CD4-positive, alpha-beta T cell (primary cell): Measurements from ENCODE around the gene SDK2. TPM values are rescaled to one million over a fixed set of nuclear protein-coding genes. Genes with fewer than 3 reads are reported as not detected.

Experiments
- ATAC-seq: fragments of 200-7000 bp; cut with Tn5 transposase; one replicate; pipeline ENCODE4 v1.10.0; 2022; ENCODE audit warnings: mild to moderate bottlenecking; ENCODE audit not compliant: poor library complexity
- CTCF ChIA-PET: fragments of 350-600 bp; sonication (Branson Sonifier 250); formaldehyde crosslinking; loops from one replicate; lab custom pipeline; 2021; ENCODE audit warnings: antibody characterized with exemption, inconsistent platforms; lab: Charles Lee
- POLR2A ChIA-PET: fragments of 350-600 bp; sonication (Branson Sonifier 250); formaldehyde crosslinking; loops from one replicate; lab custom pipeline; 2021; ENCODE audit warnings: antibody characterized with exemption, inconsistent platforms; lab: Charles Lee
- DNase-seq, 14 experiments: peaks; one replicate each; pipeline ENCODE4 v3.0.0-alpha.2; 2013 to 2020; ENCODE audit warnings: mixed read lengths in 2 of 14
- H3K27ac ChIP-seq, 2 donors: one replicate each; pipeline versions ENCODE4 v1.5.1 to v1.7.0; 2013; ENCODE audit warnings: low read length in 2 of 2, low read depth in 1 of 2, mild to moderate bottlenecking in 1 of 2
- H3K27me3 ChIP-seq, 2 experiments: 1 replicate in 1 of 2; 2 replicates in 1 of 2; pipeline versions ENCODE4 v1.6.1 to v1.7.0; 2013; ENCODE audit warnings: low read length in 2 of 2, control low read depth in 1 of 2, mild to moderate bottlenecking in 1 of 2, moderate library complexity in 1 of 2; ENCODE audit not compliant: insufficient read depth in 2 of 2, control insufficient read depth in 1 of 2
- H3K36me3 ChIP-seq: one replicate; pipeline ENCODE4 v1.6.1; 2013; ENCODE audit warnings: low read length, control low read depth; ENCODE audit not compliant: insufficient read depth
- H3K4me1 ChIP-seq: one replicate; pipeline ENCODE4 v1.6.1; 2013; ENCODE audit warnings: low read length, control low read depth; ENCODE audit not compliant: insufficient read depth
- H3K4me3 ChIP-seq: one replicate; pipeline ENCODE4 v1.5.1; 2013; ENCODE audit warnings: mild to moderate bottlenecking, low read length, moderate library complexity
- H3K9me3 ChIP-seq, 2 experiments: 1 replicate in 1 of 2; 2 replicates in 1 of 2; pipeline versions ENCODE4 v1.6.1 to v1.7.0; 2013; ENCODE audit warnings: low read length in 2 of 2, mild to moderate bottlenecking in 2 of 2, control low read depth in 1 of 2, moderate library complexity in 1 of 2; ENCODE audit not compliant: control insufficient read depth in 1 of 2, insufficient read depth in 1 of 2
- H3K27ac Mint-ChIP-seq: one replicate; pipeline ENCODE4 v1.8.0; 2020; ENCODE audit warnings: mixed read lengths
- H3K27me3 Mint-ChIP-seq: one replicate; pipeline ENCODE4 v1.8.0; 2021; ENCODE audit warnings: mixed read lengths
- H3K36me3 Mint-ChIP-seq: one replicate; pipeline ENCODE4 v1.8.0; 2021; ENCODE audit warnings: low read depth, mixed read lengths
- H3K4me1 Mint-ChIP-seq: one replicate; pipeline ENCODE4 v1.8.0; 2021; ENCODE audit warnings: low read depth, mixed read lengths
- H3K4me3 Mint-ChIP-seq: one replicate; pipeline ENCODE4 v1.8.0; 2020; ENCODE audit warnings: mild to moderate bottlenecking, mixed read lengths
- H3K9me3 Mint-ChIP-seq: one replicate; pipeline ENCODE4 v1.8.0; 2020; ENCODE audit warnings: mixed read lengths
- intact Hi-C, 2 experiments: fragments of 100-400 bp; cut with DNase I in 1 of 2; cut with micrococcal nuclease in 1 of 2; formaldehyde crosslinking; loops; one replicate each; pipeline versions ENCODE4 v1.15.1 to v1.9.0; 2023 to 2025; cut with DNase I, micrococcal nuclease
- total RNA-seq, 174 experiments: library from RNA in 2 of 174; stranded (reverse) in 2 of 174; gene quantifications; one replicate each; pipeline ENCODE4 v1.2.3 and lab custom pipeline; 2021 to 2026
- TF ChIP-seq, protein P1 (sequence below): fragments of 200-600 bp; IDR thresholded peaks from one replicate; pipeline ENCODE4 v1.8.0; 2022; ENCODE audit warnings: antibody characterized with exemption, mild to moderate bottlenecking

SDK2 gene
- total RNA-seq, 2 experiments from 2014 or later: 8.1 to 8.2 TPM

DNA sequence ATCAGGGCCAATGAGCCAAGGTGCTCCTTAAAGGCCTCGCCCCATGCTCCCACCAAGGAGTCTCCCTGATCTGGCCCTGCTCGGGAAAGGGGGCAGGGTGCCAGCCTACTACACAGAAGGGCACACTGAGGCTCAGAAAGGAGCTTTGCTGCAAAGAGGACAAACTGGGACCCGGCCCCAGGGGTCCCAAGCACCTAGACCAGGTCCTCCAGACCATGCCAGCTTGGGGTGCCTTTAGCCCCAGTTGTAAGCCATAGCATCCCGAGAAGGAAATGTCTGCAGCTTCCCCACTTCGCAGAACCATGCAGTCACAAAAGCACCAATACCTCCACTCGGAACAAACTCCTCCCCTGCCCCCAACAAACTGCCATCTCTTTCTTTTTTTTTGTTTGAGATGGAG lies 257.7 kb downstream of the SDK2 start:
- Mint-ChIP-seq H3K27me3 (no peaks in the 10 kb centered on the region), H3K4me3 (no peak overlapping the region), H3K27ac (no peak overlapping the region), H3K4me1 (no peaks in the 10 kb centered on the region), H3K36me3 (peaks cover 28% of the 10 kb centered on the region), H3K9me3 (no peaks in the 10 kb centered on the region)
- TF ChIP-seq, protein P1, sequence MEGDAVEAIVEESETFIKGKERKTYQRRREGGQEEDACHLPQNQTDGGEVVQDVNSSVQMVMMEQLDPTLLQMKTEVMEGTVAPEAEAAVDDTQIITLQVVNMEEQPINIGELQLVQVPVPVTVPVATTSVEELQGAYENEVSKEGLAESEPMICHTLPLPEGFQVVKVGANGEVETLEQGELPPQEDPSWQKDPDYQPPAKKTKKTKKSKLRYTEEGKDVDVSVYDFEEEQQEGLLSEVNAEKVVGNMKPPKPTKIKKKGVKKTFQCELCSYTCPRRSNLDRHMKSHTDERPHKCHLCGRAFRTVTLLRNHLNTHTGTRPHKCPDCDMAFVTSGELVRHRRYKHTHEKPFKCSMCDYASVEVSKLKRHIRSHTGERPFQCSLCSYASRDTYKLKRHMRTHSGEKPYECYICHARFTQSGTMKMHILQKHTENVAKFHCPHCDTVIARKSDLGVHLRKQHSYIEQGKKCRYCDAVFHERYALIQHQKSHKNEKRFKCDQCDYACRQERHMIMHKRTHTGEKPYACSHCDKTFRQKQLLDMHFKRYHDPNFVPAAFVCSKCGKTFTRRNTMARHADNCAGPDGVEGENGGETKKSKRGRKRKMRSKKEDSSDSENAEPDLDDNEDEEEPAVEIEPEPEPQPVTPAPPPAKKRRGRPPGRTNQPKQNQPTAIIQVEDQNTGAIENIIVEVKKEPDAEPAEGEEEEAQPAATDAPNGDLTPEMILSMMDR: no peak
- no peaks in the 10 kb centered on the region for H3K36me3 ChIP-seq
- H3K9me3 ChIP-seq: no peaks in the 10 kb centered on the region
- CTCF ChIA-PET: no interaction called here
- no peak overlapping the region for H3K4me3 ChIP-seq
- ATAC-seq (no peak), DNase-seq (no peak)
- H3K27me3 ChIP-seq: no peaks in the 10 kb centered on the region
- H3K4me1 ChIP-seq: no peaks in the 10 kb centered on the region
- no peak overlapping the region for H3K27ac ChIP-seq
- POLR2A ChIA-PET: no interaction called here
- intact Hi-C loops: no loop called here

DNA sequence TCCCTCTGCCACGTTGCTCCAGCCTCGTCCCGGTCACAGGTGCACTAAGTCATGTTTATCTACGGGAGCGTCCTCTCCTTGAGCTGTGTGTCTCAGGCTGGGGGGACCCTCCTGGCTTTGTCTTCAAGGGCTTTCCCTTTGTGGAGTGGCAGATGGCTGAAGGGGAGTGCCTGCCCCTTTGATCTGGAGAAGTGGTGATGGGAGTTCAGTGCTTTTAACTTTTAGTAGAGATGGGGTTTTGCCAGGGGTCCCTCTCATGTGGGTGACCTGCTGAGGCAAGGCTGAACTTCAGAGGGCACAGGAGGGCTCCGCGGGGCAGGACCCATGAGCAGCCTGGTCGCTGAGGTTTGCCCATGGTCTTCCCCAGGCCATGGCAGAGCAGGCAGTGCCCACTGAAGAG lies 259.3 kb downstream of the SDK2 start:
- H3K36me3 ChIP-seq: no peaks in the 10 kb centered on the region
- H3K36me3 Mint-ChIP-seq: peaks cover 22% of the 10 kb centered on the region
- no peaks in the 10 kb centered on the region for H3K9me3 ChIP-seq
- H3K4me3 Mint-ChIP-seq: no peak overlapping the region
- CTCF ChIA-PET: no interaction called here
- no peak overlapping the region for H3K27ac ChIP-seq
- DNase-seq (no peak), ATAC-seq (no peak)
- no peaks in the 10 kb centered on the region for H3K27me3 ChIP-seq
- no peaks in the 10 kb centered on the region for H3K4me1 Mint-ChIP-seq
- TF ChIP-seq, protein P1: no peak
- POLR2A ChIA-PET: no interaction called here
- no peaks in the 10 kb centered on the region for H3K27me3 Mint-ChIP-seq
- intact Hi-C loops: no loop called here
- H3K9me3 Mint-ChIP-seq: no peaks in the 10 kb centered on the region
- no peaks in the 10 kb centered on the region for H3K4me1 ChIP-seq
- H3K27ac Mint-ChIP-seq: no peak overlapping the region
- H3K4me3 ChIP-seq: no peak overlapping the region

DNA sequence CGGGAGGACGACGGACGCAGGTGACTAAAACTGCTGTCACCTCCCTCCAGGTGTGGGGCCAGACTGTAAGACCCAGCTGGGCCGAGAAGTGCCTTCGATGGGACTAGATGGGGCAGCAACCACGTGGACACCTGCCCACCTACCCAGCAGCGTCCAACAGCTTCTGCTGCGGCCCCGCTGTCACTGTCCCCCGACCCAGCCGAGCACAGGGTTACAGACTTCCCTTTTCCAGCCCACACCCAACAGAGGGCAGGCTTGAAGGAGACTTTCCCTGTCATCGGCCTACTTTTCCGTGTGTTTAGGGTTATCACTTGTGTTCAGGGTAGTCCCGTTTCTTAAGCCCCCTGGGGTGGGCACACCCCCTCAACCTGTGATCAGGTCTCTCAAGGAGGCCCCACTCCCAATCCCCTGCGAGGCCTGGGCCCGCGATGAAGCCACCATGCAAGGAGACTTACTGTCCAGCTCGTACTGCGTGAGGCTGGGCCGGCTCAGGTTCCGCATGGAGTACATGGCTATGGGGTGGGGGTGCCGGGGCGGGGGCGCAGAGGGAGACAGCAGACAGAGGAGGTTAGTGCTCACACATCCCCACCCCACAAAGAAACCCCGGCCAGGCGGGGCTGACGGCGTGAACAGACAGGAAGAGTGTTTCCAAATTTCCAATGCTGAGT lies 263.7 kb downstream of the SDK2 start:
- H3K27me3 Mint-ChIP-seq: no peaks in the 10 kb centered on the region
- H3K4me1 Mint-ChIP-seq: no peaks in the 10 kb centered on the region
- no peaks in the 10 kb centered on the region for H3K4me1 ChIP-seq
- H3K4me3 Mint-ChIP-seq: no peak overlapping the region
- TF ChIP-seq, protein P1: no peak
- H3K27me3 ChIP-seq: no peaks in the 10 kb centered on the region
- DNase-seq (no peak), ATAC-seq (no peak)
- H3K27ac ChIP-seq: no peak overlapping the region
- intact Hi-C loops: loop anchor here in 1 of 2 experiments (2.0 kb wide), 1 partner anchor 24 kb away; no protein-coding TSS in a partner anchor
- no peak overlapping the region for H3K4me3 ChIP-seq
- POLR2A ChIA-PET: no interaction called here
- no peaks in the 10 kb centered on the region for H3K9me3 ChIP-seq
- no peak overlapping the region for H3K27ac Mint-ChIP-seq
- H3K9me3 Mint-ChIP-seq: no peaks in the 10 kb centered on the region
- CTCF ChIA-PET: no interaction called here
- no peaks in the 10 kb centered on the region for H3K36me3 ChIP-seq
- H3K36me3 Mint-ChIP-seq: peaks cover 16% of the 10 kb centered on the region
